ENCODE data around the gene MACC1. TPM values are rescaled to one million over a fixed set of nuclear protein-coding genes. Genes with fewer than 3 reads are reported as not detected.
A peak's percentile ranks its signal among the peaks of the same experiment; 100 is the strongest.

The MACC1 gene
- total and polyA plus RNA-seq, 9 of the 15 experiments (the other 6 are each of a cell fraction or from before 2014, with no cell fraction given), result 5.9 to 30.2 (median 10.4) TPM

DNA sequence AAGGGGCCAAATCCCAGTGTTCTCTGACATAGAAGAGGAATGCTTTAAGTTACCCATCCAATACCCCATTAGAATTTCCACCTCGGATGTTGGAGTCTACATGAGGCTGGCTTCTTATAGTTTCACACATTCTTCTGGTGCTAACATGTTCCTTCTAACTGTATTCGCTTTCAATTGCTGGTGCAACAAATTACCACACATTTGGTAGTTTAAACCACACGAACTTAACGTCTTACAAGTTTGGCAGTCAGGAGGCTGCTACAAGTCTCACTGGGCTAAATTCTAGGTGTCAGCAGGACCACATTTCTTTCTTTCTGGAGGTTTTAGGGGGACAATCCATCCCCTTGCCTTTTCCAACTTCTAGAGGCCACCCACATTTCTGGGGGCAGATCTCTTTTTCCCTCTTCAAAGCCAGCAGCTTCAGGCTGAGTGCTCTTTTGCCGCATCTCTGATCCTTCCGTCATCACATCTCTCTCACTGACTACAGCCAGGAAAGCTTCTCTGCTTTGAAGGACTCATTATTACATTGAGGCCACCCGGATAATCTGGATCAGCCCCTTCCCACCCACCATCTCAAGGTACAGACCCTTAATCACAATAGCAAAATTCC, 5.1 kb upstream of the MACC1 start (continued):
- TF ChIP-seq MYC (IDR thresholded peaks at IDR 0.05; ENCODE audit: low read depth, low read length) (no peak), MYC (CRISPR knock-in tag; IDR thresholded peaks at IDR 0.05; ENCODE audit: borderline replicate concordance, low read depth) (no peak), CBX1 (IDR thresholded peaks at IDR 0.05; ENCODE audit: low read depth) (no peak)

DNA sequence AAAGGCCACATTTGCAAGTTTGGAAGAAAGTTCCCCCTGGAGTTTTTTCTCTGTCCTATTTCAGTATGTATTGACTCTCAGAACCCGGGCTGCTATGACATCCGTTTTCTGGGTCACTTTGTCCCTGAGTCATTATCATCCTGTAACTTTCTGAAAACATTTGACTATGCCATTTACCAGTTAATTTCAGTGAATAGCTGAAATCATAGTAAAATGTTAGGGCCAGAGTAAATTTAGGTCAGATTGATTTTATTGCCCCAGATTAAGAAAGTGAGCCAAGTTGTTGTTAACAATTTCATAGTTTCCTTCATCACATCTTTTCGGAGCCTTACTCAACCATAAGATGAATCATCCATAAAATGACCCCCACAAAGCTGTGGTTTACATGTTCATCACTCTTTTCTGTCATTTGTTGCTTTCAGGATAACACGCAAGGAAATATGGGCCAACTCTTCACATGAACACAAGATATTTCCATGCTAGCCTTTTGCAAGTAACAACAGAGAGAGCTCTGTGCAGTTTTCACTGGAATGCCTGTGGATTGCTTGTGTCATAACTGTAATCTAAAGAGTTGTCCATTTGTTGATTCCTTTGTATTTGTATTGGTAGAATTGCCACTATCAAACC, 3.9 kb upstream of the MACC1 start:
- Histone ChIP-seq H3K9me1 (ENCODE audit: control insufficient read depth, insufficient read depth, low read length) (no peaks in the 10 kb centered on the region), H3K9me3 (replicated peaks; ENCODE audit: control insufficient read depth, insufficient read depth, low read depth, low read length) (no peaks in the 10 kb centered on the region), H3K27ac (ENCODE audit: extremely low read depth, low read depth, low read length) (peak overlapping the region; percentile 99), H4K20me1 (replicated peaks; ENCODE audit: control insufficient read depth, insufficient read depth, low read length) (no peaks in the 10 kb centered on the region), H3K36me3 (ENCODE audit: control insufficient read depth, insufficient read depth, low read length) (no peaks in the 10 kb centered on the region), H3K27me3 (ENCODE audit: control insufficient read depth in 2 of 2, insufficient read depth in 2 of 2, low read length in 2 of 2) (no peaks in the 10 kb centered on the region), H3K79me2 (ENCODE audit: control insufficient read depth, insufficient read depth, low read length) (peaks cover 12% of the 10 kb centered on the region), H3K4me1 (replicated peaks in 1 of 2; ENCODE audit: control insufficient read depth in 2 of 2, insufficient read depth in 2 of 2, low read length in 2 of 2) (peaks cover 6 to 75% of the 10 kb centered on the region in 2 experiments), H3K4me3 (no peak overlapping the region), H3K9ac (ENCODE audit: insufficient read depth in 1 of 2, low read depth in 2 of 2, low read length in 2 of 2) (peak overlapping the region in 1 of 2 experiments; percentile 86; a peak in 2 of 4 replicates), H3K4me2 (ENCODE audit: insufficient read depth, low read length) (peak overlapping the region; percentile 67), H2AFZ (ENCODE audit: low read depth, low read length) (peak overlapping the region; percentile 88)
- peak; percentile 54 for FAIRE-seq
- CTCF ChIA-PET (ENCODE audit: low intra/inter-chr PET ratio), result no interaction called here
- WGBS (ENCODE audit: insufficient coverage, low coverage, missing lambda C conversion rate), result 5% methylated on average over 4 of the region's 4 CpGs
- in situ Hi-C loops (cut with MboI) (no loop called here), intact Hi-C loops (cut with micrococcal nuclease) (loop anchor here (1.0 kb wide), 1 partner anchor 17 kb away; no protein-coding TSS in a partner anchor)
- no TSS peak for BruUV-seq (replicated peaks)
- POLR2A ChIA-PET, result interaction anchor here (0.9 to 3.4 kb wide), 8 partner anchors 9 to 92 kb away, joined by 4 to 20 read pairs (median 6); no protein-coding TSS in a partner anchor
- DNase-seq (ENCODE audit: extremely low read depth in 1 of 4, low spot score in 3 of 4), result peak in 2 of 4 experiments; percentile 30 to 65
- no peak for ATAC-seq
- TF ChIP-seq GTF2A2 (tag; IDR thresholded peaks at IDR 0.05) (no peak), NR2C2 (CRISPR knock-in tag; IDR thresholded peaks at IDR 0.05) (no peak), NR2C2 (tag; IDR thresholded peaks at IDR 0.05) (no peak), TCF3 (CRISPR knock-in tag; IDR thresholded peaks at IDR 0.05) (peak; percentile 42; the same call in 1 of the 2 replicates), JUND (IDR thresholded peaks at IDR 0.05; ENCODE audit: borderline replicate concordance, low read depth, low read length) (peak; percentile 74; the same call in 1 of the 2 replicates), JUND (tag; IDR thresholded peaks at IDR 0.05; ENCODE audit: borderline replicate concordance, low read depth, low read length) (peak; percentile 70; the same call in 2 of the 3 replicates), SIX5 (IDR thresholded peaks at IDR 0.05; ENCODE audit: borderline replicate concordance in 1 of 2, insufficient read depth in 1 of 2, low read depth in 1 of 2, low read length in 2 of 2) (no peak), PTRF (tag; IDR thresholded peaks at IDR 0.05) (no peak; the same call in 1 of the 2 replicates), ZNF121 (CRISPR knock-in tag; conservative IDR thresholded peaks at IDR 0.05) (no peak), ELF1 (tag; IDR thresholded peaks at IDR 0.05) (no peak)
- TF ChIP-seq, protein P1, sequence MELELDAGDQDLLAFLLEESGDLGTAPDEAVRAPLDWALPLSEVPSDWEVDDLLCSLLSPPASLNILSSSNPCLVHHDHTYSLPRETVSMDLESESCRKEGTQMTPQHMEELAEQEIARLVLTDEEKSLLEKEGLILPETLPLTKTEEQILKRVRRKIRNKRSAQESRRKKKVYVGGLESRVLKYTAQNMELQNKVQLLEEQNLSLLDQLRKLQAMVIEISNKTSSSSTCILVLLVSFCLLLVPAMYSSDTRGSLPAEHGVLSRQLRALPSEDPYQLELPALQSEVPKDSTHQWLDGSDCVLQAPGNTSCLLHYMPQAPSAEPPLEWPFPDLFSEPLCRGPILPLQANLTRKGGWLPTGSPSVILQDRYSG (tag; conservative IDR thresholded peaks at IDR 0.05; ENCODE audit: low read depth), result peak; percentile 75; the same call in 1 of the 2 replicates
- TF ChIP-seq, protein P2, sequence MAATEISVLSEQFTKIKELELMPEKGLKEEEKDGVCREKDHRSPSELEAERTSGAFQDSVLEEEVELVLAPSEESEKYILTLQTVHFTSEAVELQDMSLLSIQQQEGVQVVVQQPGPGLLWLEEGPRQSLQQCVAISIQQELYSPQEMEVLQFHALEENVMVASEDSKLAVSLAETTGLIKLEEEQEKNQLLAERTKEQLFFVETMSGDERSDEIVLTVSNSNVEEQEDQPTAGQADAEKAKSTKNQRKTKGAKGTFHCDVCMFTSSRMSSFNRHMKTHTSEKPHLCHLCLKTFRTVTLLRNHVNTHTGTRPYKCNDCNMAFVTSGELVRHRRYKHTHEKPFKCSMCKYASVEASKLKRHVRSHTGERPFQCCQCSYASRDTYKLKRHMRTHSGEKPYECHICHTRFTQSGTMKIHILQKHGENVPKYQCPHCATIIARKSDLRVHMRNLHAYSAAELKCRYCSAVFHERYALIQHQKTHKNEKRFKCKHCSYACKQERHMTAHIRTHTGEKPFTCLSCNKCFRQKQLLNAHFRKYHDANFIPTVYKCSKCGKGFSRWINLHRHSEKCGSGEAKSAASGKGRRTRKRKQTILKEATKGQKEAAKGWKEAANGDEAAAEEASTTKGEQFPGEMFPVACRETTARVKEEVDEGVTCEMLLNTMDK (IDR thresholded peaks at IDR 0.05; ENCODE audit: borderline replicate concordance, insufficient read depth, low read depth, low read length, poor library complexity, severe bottlenecking), result no peak
